HepG2 (cell line): ENCODE data around the gene COBLL1. TPM values are rescaled to one million over a fixed set of nuclear protein-coding genes. Genes with fewer than 3 reads are reported as not detected.

Source experiments
- CEBPB ChIP-seq: IDR thresholded peaks from 2 replicates; pipeline ENCODE4 v1.6.1; 2011; ENCODE audit warnings: low read depth, low read length, improper control_type of control experiment, borderline replicate concordance
- LCORL ChIP-seq, 2 experiments: fragments of 450-650 bp in 1 of 2; sonication (generic) in 1 of 2; formaldehyde crosslinking in 1 of 2; IDR thresholded peaks; 2 replicates each; pipeline versions ENCODE4 v1.5.0 to v1.6.1; 2017 to 2020; ENCODE audit warnings: antibody characterized with exemption in 1 of 2, missing genetic modification reagents in 1 of 2
- RERE ChIP-seq: IDR thresholded peaks from 2 replicates; pipeline ENCODE4 v1.6.1; 2016; ENCODE audit warnings: low read depth, missing genetic modification reagents, missing compliant biosample characterization
- RFXANK ChIP-seq: IDR thresholded peaks from 2 replicates; pipeline ENCODE4 v1.6.1; 2016
- SKI ChIP-seq: fragments of 450-650 bp; IDR thresholded peaks from one replicate; pipeline ENCODE4 v1.6.1; 2018; ENCODE audit warnings: mild to moderate bottlenecking; ENCODE audit not compliant: partially characterized antibody
- SNAI1 ChIP-seq: sonication (generic); formaldehyde crosslinking; IDR thresholded peaks from 2 replicates; pipeline ENCODE4 v1.5.0; 2020; ENCODE audit warnings: mild to moderate bottlenecking, missing genetic modification reagents, borderline replicate concordance
- SPEN ChIP-seq: sonication (generic); formaldehyde crosslinking; IDR thresholded peaks from 2 replicates; pipeline ENCODE4 v1.5.1; 2020; ENCODE audit warnings: low read depth, mild to moderate bottlenecking, missing genetic modification reagents
- ZNF329 ChIP-seq: sonication (generic); formaldehyde crosslinking; IDR thresholded peaks from 2 replicates; pipeline ENCODE4 v1.9.0; 2021; ENCODE audit warnings: low read depth, mild to moderate bottlenecking, missing genetic modification reagents
- ZNF558 ChIP-seq: sonication (generic); formaldehyde crosslinking; IDR thresholded peaks from 2 replicates; pipeline ENCODE4 v1.9.0; 2022; ENCODE audit warnings: mild to moderate bottlenecking, missing genetic modification reagents, borderline replicate concordance
- ZNF564 ChIP-seq: sonication (generic); formaldehyde crosslinking; IDR thresholded peaks from 2 replicates; pipeline ENCODE4 v1.8.1; 2023; ENCODE audit warnings: mild to moderate bottlenecking, missing genetic modification reagents
- ZNF616 ChIP-seq: sonication (generic); formaldehyde crosslinking; IDR thresholded peaks from 2 replicates; pipeline ENCODE4 v1.5.0; 2020; ENCODE audit warnings: low read depth, mild to moderate bottlenecking, missing genetic modification reagents
- ZNF878 ChIP-seq: sonication (generic); formaldehyde crosslinking; IDR thresholded peaks from 2 replicates; pipeline ENCODE4 v1.8.1; 2023; ENCODE audit warnings: mild to moderate bottlenecking, missing genetic modification reagents, moderate library complexity
- polyA plus RNA-seq, 8 experiments: library from polyadenylated mRNA; depleted of rRNA in 3 of 8; stranded (reverse) in 7 of 8; unstranded in 1 of 8; fragments of >200 nt; fragmentation: Illumina TruSeq in 4 of 8; extraction: Trizol in 4 of 8; gene quantifications; 2 replicates each; pipeline versions ENCODE4 v1.2.1 to v1.2.3, GENCODE V29; 2011 to 2016; ENCODE audit warnings: low read depth in 4 of 8, missing spikeins in 1 of 8, mixed read lengths in 1 of 8; ENCODE audit not compliant: insufficient read depth in 1 of 8
- total RNA-seq, 5 experiments: library from RNA; depleted of rRNA; stranded (reverse); fragments of >200 nt; fragmentation: Illumina TruSeq; extraction: Trizol; gene quantifications; 2 replicates each; pipeline ENCODE4 v1.2.3, GENCODE V29; 2016; ENCODE audit warnings: low read depth in 1 of 5
- TF ChIP-seq, protein P1 (sequence below), 2 experiments: fragments of 450-650 bp in 1 of 2; sonication (generic) in 1 of 2; formaldehyde crosslinking in 1 of 2; IDR thresholded peaks; 2 replicates each; pipeline versions ENCODE4 v1.6.1 to v1.8.0; 2016 to 2022; ENCODE audit warnings: antibody characterized with exemption in 1 of 2, mild to moderate bottlenecking in 1 of 2, missing genetic modification reagents in 1 of 2
- TF ChIP-seq, protein P2 (sequence below): sonication (generic); formaldehyde crosslinking; IDR thresholded peaks from 2 replicates; pipeline ENCODE4 v1.4.0; 2020; ENCODE audit warnings: missing genetic modification reagents, mild to moderate bottlenecking, borderline replicate concordance

COBLL1 gene
- total and polyA plus RNA-seq, 2 of the 13 experiments (the other 11 are each of a cell fraction or from before 2014, with no cell fraction given): 32.6 to 86.8 TPM

GRCh38 chr2:164694275-164694695 is 147.3 kb downstream of the COBLL1 start (continued):
- TF ChIP-seq RERE (CRISPR knock-in tag) (no peak), SKI (no peak), RFXANK (CRISPR knock-in tag) (no peak), ZNF329 (no peak), CEBPB (no peak), LCORL (IDR thresholded peaks at IDR 0.05) (no peak), LCORL (CRISPR knock-in tag; IDR thresholded peaks at IDR 0.05) (0 out of 2 replicates have a peak, but pooled peaks have one; percentile 28), ZNF564 (CRISPR knock-in tag) (no peak), ZNF558 (CRISPR knock-in tag) (no peak), SPEN (no peak), ZNF616 (CRISPR knock-in tag) (no peak), ZNF878 (CRISPR knock-in tag) (peak; percentile 83; the same call in 1 of the 2 replicates), SNAI1 (CRISPR knock-in tag) (no peak)
- TF ChIP-seq, protein P1, sequence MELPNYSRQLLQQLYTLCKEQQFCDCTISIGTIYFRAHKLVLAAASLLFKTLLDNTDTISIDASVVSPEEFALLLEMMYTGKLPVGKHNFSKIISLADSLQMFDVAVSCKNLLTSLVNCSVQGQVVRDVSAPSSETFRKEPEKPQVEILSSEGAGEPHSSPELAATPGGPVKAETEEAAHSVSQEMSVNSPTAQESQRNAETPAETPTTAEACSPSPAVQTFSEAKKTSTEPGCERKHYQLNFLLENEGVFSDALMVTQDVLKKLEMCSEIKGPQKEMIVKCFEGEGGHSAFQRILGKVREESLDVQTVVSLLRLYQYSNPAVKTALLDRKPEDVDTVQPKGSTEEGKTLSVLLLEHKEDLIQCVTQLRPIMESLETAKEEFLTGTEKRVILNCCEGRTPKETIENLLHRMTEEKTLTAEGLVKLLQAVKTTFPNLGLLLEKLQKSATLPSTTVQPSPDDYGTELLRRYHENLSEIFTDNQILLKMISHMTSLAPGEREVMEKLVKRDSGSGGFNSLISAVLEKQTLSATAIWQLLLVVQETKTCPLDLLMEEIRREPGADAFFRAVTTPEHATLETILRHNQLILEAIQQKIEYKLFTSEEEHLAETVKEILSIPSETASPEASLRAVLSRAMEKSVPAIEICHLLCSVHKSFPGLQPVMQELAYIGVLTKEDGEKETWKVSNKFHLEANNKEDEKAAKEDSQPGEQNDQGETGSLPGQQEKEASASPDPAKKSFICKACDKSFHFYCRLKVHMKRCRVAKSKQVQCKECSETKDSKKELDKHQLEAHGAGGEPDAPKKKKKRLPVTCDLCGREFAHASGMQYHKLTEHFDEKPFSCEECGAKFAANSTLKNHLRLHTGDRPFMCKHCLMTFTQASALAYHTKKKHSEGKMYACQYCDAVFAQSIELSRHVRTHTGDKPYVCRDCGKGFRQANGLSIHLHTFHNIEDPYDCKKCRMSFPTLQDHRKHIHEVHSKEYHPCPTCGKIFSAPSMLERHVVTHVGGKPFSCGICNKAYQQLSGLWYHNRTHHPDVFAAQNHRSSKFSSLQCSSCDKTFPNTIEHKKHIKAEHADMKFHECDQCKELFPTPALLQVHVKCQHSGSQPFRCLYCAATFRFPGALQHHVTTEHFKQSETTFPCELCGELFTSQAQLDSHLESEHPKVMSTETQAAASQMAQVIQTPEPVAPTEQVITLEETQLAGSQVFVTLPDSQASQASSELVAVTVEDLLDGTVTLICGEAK (IDR thresholded peaks at IDR 0.05): no peak
- TF ChIP-seq, protein P1 (CRISPR knock-in tag; IDR thresholded peaks at IDR 0.05): no peak
- TF ChIP-seq, protein P2, sequence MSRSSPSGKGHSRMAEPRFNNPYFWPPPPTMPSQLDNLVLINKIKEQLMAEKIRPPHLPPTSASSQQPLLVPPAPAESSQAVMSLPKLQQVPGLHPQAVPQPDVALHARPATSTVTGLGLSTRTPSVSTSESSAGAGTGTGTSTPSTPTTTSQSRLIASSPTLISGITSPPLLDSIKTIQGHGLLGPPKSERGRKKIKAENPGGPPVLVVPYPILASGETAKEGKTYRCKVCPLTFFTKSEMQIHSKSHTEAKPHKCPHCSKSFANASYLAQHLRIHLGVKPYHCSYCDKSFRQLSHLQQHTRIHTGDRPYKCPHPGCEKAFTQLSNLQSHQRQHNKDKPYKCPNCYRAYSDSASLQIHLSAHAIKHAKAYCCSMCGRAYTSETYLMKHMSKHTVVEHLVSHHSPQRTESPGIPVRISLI (CRISPR knock-in tag): no peak; the same call in 1 of the 2 replicates
